HG03108 (cell line): Measurements from ENCODE around the gene RPS19.

Experiments used
- ATAC-seq: cut with Tn5 transposase; IDR thresholded peaks from one replicate; pipeline ENCODE4 v1.9.1; 2021; ENCODE audit warnings: moderate library complexity; ENCODE audit not compliant: unreplicated experiment

The RPS19 gene

GRCh38 chr19:41859618-41860418 is at the start of gene RPS19:
Gene RPS19, plus strand, starts transcription at chr19:41860255. Its CDS starts 520 bp downstream, at chr19:41860775.
- peak; percentile 72 for ATAC-seq

GRCh38 chr19:41810301-41810700 is 49.8 kb upstream of the RPS19 start:
- no peak for ATAC-seq

- ATAC-seq, result no peak
Observed at GRCh38 chr19:41811036-41811435, 49.0 kb upstream of the RPS19 start.

- no peak for ATAC-seq
Observed at GRCh38 chr19:41811981-41812380, 48.1 kb upstream of the RPS19 start.

GRCh38 chr19:41813911-41814310 is 46.1 kb upstream of the RPS19 start:
- no peak for ATAC-seq

GRCh38 chr19:41815301-41815700 is 44.8 kb upstream of the RPS19 start:
- ATAC-seq, result no peak

GRCh38 chr19:41816761-41817160 is 43.3 kb upstream of the RPS19 start:
- no peak for ATAC-seq

GRCh38 chr19:41821003-41821735 is 38.9 kb upstream of the RPS19 start:
- ATAC-seq, result no peak

GRCh38 chr19:41837981-41838708 is 21.9 kb upstream of the RPS19 start:
- ATAC-seq, result no peak

GRCh38 chr19:41839211-41839610 is 20.8 kb upstream of the RPS19 start:
- ATAC-seq, result no peak

GRCh38 chr19:41843371-41843770 is 16.7 kb upstream of the RPS19 start:
- no peak for ATAC-seq

GRCh38 chr19:41844601-41845000 is 15.5 kb upstream of the RPS19 start, which contains the start of gene LYPD4:
Gene LYPD4, minus strand, starts transcription at chr19:41844683. Its CDS starts 5,398 bp downstream, at chr19:41839285.
- ATAC-seq, result no peak

GRCh38 chr19:41845001-41845050 is 15.2 kb upstream of the RPS19 start, which contains the start of gene DMRTC2:
Gene DMRTC2, plus strand, starts transcription at chr19:41845042. Its CDS starts 2,387 bp downstream, at chr19:41847429.
- no peak for ATAC-seq

GRCh38 chr19:41845051-41845590 is 14.9 kb upstream of the RPS19 start:
- no peak for ATAC-seq

GRCh38 chr19:41847351-41848105 is 12.5 kb upstream of the RPS19 start:
- ATAC-seq, result no peak

GRCh38 chr19:41848666-41849065 is 11.4 kb upstream of the RPS19 start:
- ATAC-seq, result no peak

- ATAC-seq, result no peak
Observed at GRCh38 chr19:41849067-41849466, 11.0 kb upstream of the RPS19 start.

GRCh38 chr19:41850381-41850780 is 9.7 kb upstream of the RPS19 start:
- no peak for ATAC-seq

- no peak for ATAC-seq
Observed at GRCh38 chr19:41851456-41851855, 8.6 kb upstream of the RPS19 start.

- ATAC-seq, result no peak
Observed at GRCh38 chr19:41853344-41853743, 6.7 kb upstream of the RPS19 start.

- no peak for ATAC-seq
Observed at GRCh38 chr19:41853768-41854167, 6.3 kb upstream of the RPS19 start.
